NT2/D1 (cell line): Measurements from ENCODE around the gene TMEM273.

Experiments used
- SUZ12 ChIP-seq: IDR thresholded peaks from 2 replicates; pipeline ENCODE4 v1.6.1; 2011; ENCODE audit not compliant: insufficient read length, insufficient read depth; ENCODE audit errors: extremely low read depth
- YY1 ChIP-seq: IDR thresholded peaks from 2 replicates; pipeline ENCODE4 v1.6.1; 2011; ENCODE audit not compliant: insufficient read length, insufficient read depth
- ZNF274 ChIP-seq: IDR thresholded peaks from 2 replicates; pipeline ENCODE4 v1.6.1; 2011; ENCODE audit warnings: mild to moderate bottlenecking, low read depth, low read length

GRCh38 chr10:49111320-49111698 is 76.9 kb downstream of the TMEM273 start:
- TF ChIP-seq SUZ12 (no peak), YY1 (no peak), ZNF274 (no peak)
